GM12878 (cell line): ENCODE measurements around the gene COPB1. TPM values are rescaled to one million over a fixed set of nuclear protein-coding genes. Genes with fewer than 3 reads are reported as not detected.

Experiments used
- ATAC-seq: fragments of 200-7000 bp; cut with Tn5 transposase; 3 replicates; pipeline ENCODE4 v1.9.1; 2020; ENCODE audit warnings: mild to moderate bottlenecking, moderate library complexity
- BruUV-seq: library from RNA; stranded (reverse); fragments of 400-500 nt; replicated peaks from 2 replicates; lab custom pipeline; 2021; lab: Mats Ljungman, UMichigan
- CTCF ChIA-PET: fragments of 300-600 bp; sonication (Branson Sonifier 250); formaldehyde crosslinking; extraction: SDS; loops from one replicate; lab custom pipeline; 2021; ENCODE audit warnings: inconsistent platforms; lab: Yijun Ruan, JAX
- POLR2A ChIA-PET: fragments of 350-600 bp; formaldehyde crosslinking; extraction: SDS; loops from one replicate; lab custom pipeline; 2021; ENCODE audit warnings: inconsistent platforms; lab: Charles Lee
- RAD21 ChIA-PET: fragments of 300-600 bp; sonication (Branson Sonifier 250); formaldehyde crosslinking; loops from one replicate; lab custom pipeline; 2023; ENCODE audit warnings: antibody characterized with exemption; ENCODE audit not compliant: unreplicated experiment; lab: Charles Lee
- SMC1A ChIA-PET: fragments of 300-600 bp; sonication (Branson Sonifier 250); formaldehyde crosslinking; loops from one replicate; lab custom pipeline; 2023; ENCODE audit not compliant: unreplicated experiment, uncharacterized antibody; lab: Charles Lee
- DNase-seq: peaks from one replicate; pipeline ENCODE4 v3.0.0-alpha.2; 2011; ENCODE audit warnings: low read depth, low spot score
- FAIRE-seq: peaks from 3 replicates; lab custom pipeline; 2011; peaks lifted over from hg19 to GRCh38; lab: Jason Lieb, UNC
- H2AFZ ChIP-seq: 2 replicates; pipeline ENCODE4 v1.6.0; 2011; ENCODE audit warnings: low read depth, low read length, control low read depth; ENCODE audit not compliant: control insufficient read depth
- H3K27ac ChIP-seq: 2 replicates; pipeline ENCODE4 v1.5.1; 2011; ENCODE audit warnings: control low read depth; ENCODE audit not compliant: control insufficient read depth, insufficient read depth
- H3K27me3 ChIP-seq, 2 experiments: replicated peaks in 1 of 2; 2 replicates each; pipeline versions ENCODE4 v1.6.0 to v1.6.1; 2011; ENCODE audit warnings: low read length in 1 of 2; ENCODE audit not compliant: control insufficient read depth in 2 of 2, insufficient read depth in 2 of 2
- H3K36me3 ChIP-seq, 2 experiments: 2 replicates each; pipeline ENCODE4 v1.5.1; 2011; ENCODE audit warnings: low read length in 1 of 2; ENCODE audit not compliant: control insufficient read depth in 2 of 2, insufficient read depth in 2 of 2
- H3K4me1 ChIP-seq: 2 replicates; pipeline ENCODE4 v1.6.1; 2011; ENCODE audit warnings: mild to moderate bottlenecking, low read length, moderate library complexity, mixed read lengths; ENCODE audit not compliant: control insufficient read depth, insufficient read depth
- H3K4me2 ChIP-seq: 2 replicates; pipeline ENCODE4 v1.6.0; 2011; ENCODE audit warnings: control low read depth; ENCODE audit not compliant: control insufficient read depth, insufficient read depth
- H3K4me3 ChIP-seq: fragments of 200-600 bp; sonication (generic); 2 replicates; pipeline ENCODE4 v1.5.1; 2016
- H3K79me2 ChIP-seq: 2 replicates; pipeline ENCODE4 v1.6.0; 2011; ENCODE audit warnings: low read length; ENCODE audit not compliant: control insufficient read depth, insufficient read depth
- H3K9ac ChIP-seq: 2 replicates; pipeline ENCODE4 v1.8.0; 2011; ENCODE audit warnings: low read length, control low read depth, mixed read lengths; ENCODE audit not compliant: control insufficient read depth, insufficient read depth
- H3K9me3 ChIP-seq: replicated peaks from 3 replicates; pipeline ENCODE4 v1.5.1; 2011; ENCODE audit warnings: mild to moderate bottlenecking, low read length; ENCODE audit not compliant: control insufficient read depth, insufficient read depth
- H4K20me1 ChIP-seq: 2 replicates; pipeline ENCODE4 v1.6.0; 2011; ENCODE audit not compliant: control insufficient read depth, insufficient read depth
- BHLHE40 ChIP-seq, 2 experiments: fragments of 450-650 bp in 1 of 2; IDR thresholded peaks; 2 replicates each; pipeline ENCODE4 v1.6.1; 2011 to 2017; ENCODE audit warnings: low read depth in 2 of 2, borderline replicate concordance in 1 of 2, improper control_type of control experiment in 1 of 2, low read length in 1 of 2, mild to moderate bottlenecking in 1 of 2
- BMI1 ChIP-seq: fragments of 450-650 bp; IDR thresholded peaks from 2 replicates; pipeline ENCODE4 v1.6.1; 2016; ENCODE audit warnings: mild to moderate bottlenecking, moderate library complexity, borderline replicate concordance
- CBX3 ChIP-seq: fragments of 200-600 bp; sonication (generic); IDR thresholded peaks from 2 replicates; pipeline ENCODE4 v1.6.1; 2016; ENCODE audit warnings: low read depth, borderline replicate concordance
- CBX5 ChIP-seq: sonication (generic); IDR thresholded peaks from 2 replicates; pipeline ENCODE4 v1.6.1; 2016; ENCODE audit warnings: low read depth, moderate library complexity, mild to moderate bottlenecking, inconsistent platforms
- CHD2 ChIP-seq: IDR thresholded peaks from 2 replicates; pipeline ENCODE4 v1.6.1; 2011; ENCODE audit warnings: low read depth, low read length, improper control_type of control experiment, borderline replicate concordance
- FOXK2 ChIP-seq: fragments of 450-650 bp; IDR thresholded peaks from 2 replicates; pipeline ENCODE4 v1.6.1; 2017; ENCODE audit warnings: mild to moderate bottlenecking, moderate library complexity
- GABPA ChIP-seq: IDR thresholded peaks from 2 replicates; pipeline ENCODE4 v1.6.1; 2014; ENCODE audit warnings: antibody characterized with exemption, low read depth, mild to moderate bottlenecking, inconsistent platforms
- HDAC2 ChIP-seq: fragments of 200-600 bp; sonication (generic); IDR thresholded peaks from 2 replicates; pipeline ENCODE4 v1.6.1; 2017
- IKZF1 ChIP-seq: fragments of 450-650 bp; conservative IDR thresholded peaks from 2 replicates; pipeline ENCODE4 v1.6.1; 2017; ENCODE audit warnings: antibody characterized with exemption, mild to moderate bottlenecking
- JUNB ChIP-seq: IDR thresholded peaks from 2 replicates; pipeline ENCODE4 v1.6.1; 2016; ENCODE audit warnings: antibody characterized with exemption, mild to moderate bottlenecking
- JUND ChIP-seq: IDR thresholded peaks from 2 replicates; pipeline ENCODE4 v1.6.1; 2012; ENCODE audit warnings: low read depth, mild to moderate bottlenecking, low read length, improper control_type of control experiment, moderate library complexity
- MEF2A ChIP-seq: IDR thresholded peaks from 2 replicates; pipeline ENCODE4 v1.6.1; 2011; ENCODE audit warnings: low read depth, mild to moderate bottlenecking, low read length, moderate library complexity; ENCODE audit not compliant: insufficient read depth
- MYB ChIP-seq: fragments of 150-350 bp; IDR thresholded peaks from 2 replicates; pipeline ENCODE4 v1.6.1; 2014; ENCODE audit warnings: mild to moderate bottlenecking, low read depth, low read length, borderline replicate concordance
- POLR2A ChIP-seq: IDR thresholded peaks from 2 replicates; pipeline ENCODE4 v1.6.1; 2011; ENCODE audit warnings: low read depth, mild to moderate bottlenecking, low read length
- SIN3A ChIP-seq: IDR thresholded peaks from 2 replicates; pipeline ENCODE4 v1.6.1; 2012; ENCODE audit warnings: low read depth, low read length, improper control_type of control experiment
- SREBF2 ChIP-seq: IDR thresholded peaks from 2 replicates; pipeline ENCODE4 v1.6.1; 2012; ENCODE audit warnings: mild to moderate bottlenecking, low read length
- STAT3 ChIP-seq: IDR thresholded peaks from 2 replicates; pipeline ENCODE4 v1.6.1; 2011; ENCODE audit warnings: low read depth, low read length, improper control_type of control experiment
- SUPT20H ChIP-seq: IDR thresholded peaks from 2 replicates; pipeline ENCODE4 v1.6.1; 2011; ENCODE audit warnings: low read depth, mild to moderate bottlenecking, low read length, moderate library complexity, borderline replicate concordance; ENCODE audit not compliant: control insufficient read depth
- WGBS: methylation state at CpG from one replicate; pipeline ENCODE4 v1.1.6; 2016; ENCODE audit warnings: low lambda C conversion rate; ENCODE audit not compliant: insufficient replicate concordance, insufficient coverage; ENCODE audit errors: missing lambda C conversion rate; 5-methylcytosine and 5-hydroxymethylcytosine counted together
- in situ Hi-C: fragments of 300-500 bp; cut with MboI; formaldehyde crosslinking; loops from 9 replicates; pipeline ENCODE4 v1.14.3; 2018; ENCODE audit warnings: mixed read lengths
- intact Hi-C: fragments of 100-400 bp; cut with micrococcal nuclease; formaldehyde crosslinking; loops from one replicate; pipeline ENCODE4 v1.14.2; 2022; ENCODE audit not compliant: unreplicated experiment
- polyA plus RNA-seq, 11 experiments: library from polyadenylated mRNA; depleted of rRNA in 4 of 11; unstranded in 6 of 11; stranded (reverse) in 5 of 11; fragments of >200 nt; fragmentation: Nextera tagmentation in 4 of 11; fragmentation: Illumina TruSeq in 1 of 11; extraction: Ambion mirVana in 4 of 11; extraction: Trizol in 1 of 11; gene quantifications; 1 replicate in 1 of 11; 2 replicates in 10 of 11; pipeline versions ENCODE4 v1.2.1 to v1.2.3, GENCODE V29; 2011 to 2016; ENCODE audit warnings: inconsistent platforms in 2 of 11, missing spikeins in 2 of 11, low read depth in 1 of 11
- total RNA-seq, 4 experiments: library from RNA; depleted of rRNA in 3 of 4; stranded (reverse); fragments of >200 nt in 3 of 4; fragmentation: Illumina TruSeq in 1 of 4; extraction: Trizol in 1 of 4; gene quantifications; 2 replicates each; pipeline versions ENCODE4 v1.2.1 to v1.2.3, GENCODE V29; 2013 to 2021
- TF ChIP-seq, protein P1 (sequence below): fragments of 450-650 bp; IDR thresholded peaks from 2 replicates; pipeline ENCODE4 v1.6.1; 2017; ENCODE audit warnings: low read depth, mild to moderate bottlenecking, moderate library complexity

COPB1 gene
- total and polyA plus RNA-seq, 10 of the 15 experiments (the other 5 are each of a cell fraction or from before 2014, with no cell fraction given): 67.0 to 149 (median 109) TPM

GRCh38 chr11:14409891-14410290, 89.7 kb downstream of the COPB1 start:
- FAIRE-seq (no peak), DNase-seq (no peak), ATAC-seq (no peak)
- peaks cover 3% of the 10 kb centered on the region for H3K4me1 ChIP-seq
- no peaks in the 10 kb centered on the region for H3K79me2 ChIP-seq
- no peaks in the 10 kb centered on the region for H3K36me3 ChIP-seq
- H3K4me2 ChIP-seq: no peak overlapping the region
- BruUV-seq: no TSS peak
- H3K4me3 ChIP-seq: no peak overlapping the region
- POLR2A ChIA-PET: interaction anchor here (1.0 kb wide), 1 partner anchor 9 kb away, joined by 3 read pairs; no protein-coding TSS in a partner anchor
- no peaks in the 10 kb centered on the region for H4K20me1 ChIP-seq
- no peak overlapping the region for H2AFZ ChIP-seq
- H3K9me3 ChIP-seq: no peaks in the 10 kb centered on the region
- RAD21 ChIA-PET: no interaction called here
- in situ Hi-C loops (loop anchor here (25.0 kb wide), 1 partner anchor 448 kb away; the partner anchor contains the start of gene SPON1), intact Hi-C loops (no loop called here)
- H3K27me3 ChIP-seq: no peaks in the 10 kb centered on the region
- no peak overlapping the region for H3K9ac ChIP-seq
- TF ChIP-seq SUPT20H: no peak
- TF ChIP-seq JUNB: no peak
- WGBS: 31% methylated on average over 3 of the region's 3 CpGs
- SMC1A ChIA-PET: no interaction called here
- CTCF ChIA-PET: interaction anchor here (1.0 to 1.3 kb wide), 2 partner anchors 9 to 109 kb away, joined by 3 to 6 read pairs; no protein-coding TSS in a partner anchor
- no peak overlapping the region for H3K27ac ChIP-seq

GRCh38 chr11:14408612-14409011, 91.0 kb downstream of the COPB1 start:
- no TSS peak for BruUV-seq
- Histone ChIP-seq H3K4me3 (no peak overlapping the region), H3K27me3 (no peaks in the 10 kb centered on the region), H3K4me2 (no peak overlapping the region), H4K20me1 (no peaks in the 10 kb centered on the region), H3K36me3 (no peaks in the 10 kb centered on the region), H3K9me3 (no peaks in the 10 kb centered on the region), H3K79me2 (no peaks in the 10 kb centered on the region), H3K4me1 (no peaks in the 10 kb centered on the region), H3K9ac (no peak overlapping the region), H3K27ac (no peak overlapping the region), H2AFZ (no peak overlapping the region)
- no peak for DNase-seq
- in situ Hi-C loops: loop anchor here (25.0 kb wide), 1 partner anchor 446 kb away; the partner anchor contains the start of gene SPON1
- 59% methylated on average over 2 of the region's 2 CpGs for WGBS
- ATAC-seq: no peak
- ChIA-PET POLR2A (no interaction called here), SMC1A (no interaction called here), RAD21 (interaction anchor here (1.2 kb wide), 1 partner anchor 108 kb away, joined by 3 read pairs; no protein-coding TSS in a partner anchor), CTCF (no interaction called here)
- intact Hi-C loops: no loop called here
- FAIRE-seq: no peak
- no peak for TF ChIP-seq CHD2
- no peak for TF ChIP-seq CBX3
- TF ChIP-seq SREBF2: no peak
- TF ChIP-seq CBX5: no peak
- TF ChIP-seq BMI1: no peak
- TF ChIP-seq MEF2A: no peak
- TF ChIP-seq MYB: no peak
- no peak for TF ChIP-seq FOXK2
- no peak for TF ChIP-seq HDAC2
- TF ChIP-seq IKZF1: no peak
- no peak for TF ChIP-seq STAT3
- no peak for TF ChIP-seq POLR2A
- no peak for TF ChIP-seq GABPA
- TF ChIP-seq BHLHE40 (IDR thresholded peaks at IDR 0.05; ENCODE audit: borderline replicate concordance in 1 of 2, low read depth in 2 of 2, low read length in 1 of 2): no peak
- TF ChIP-seq SIN3A: no peak
- no peak for TF ChIP-seq JUND
- TF ChIP-seq, protein P1, sequence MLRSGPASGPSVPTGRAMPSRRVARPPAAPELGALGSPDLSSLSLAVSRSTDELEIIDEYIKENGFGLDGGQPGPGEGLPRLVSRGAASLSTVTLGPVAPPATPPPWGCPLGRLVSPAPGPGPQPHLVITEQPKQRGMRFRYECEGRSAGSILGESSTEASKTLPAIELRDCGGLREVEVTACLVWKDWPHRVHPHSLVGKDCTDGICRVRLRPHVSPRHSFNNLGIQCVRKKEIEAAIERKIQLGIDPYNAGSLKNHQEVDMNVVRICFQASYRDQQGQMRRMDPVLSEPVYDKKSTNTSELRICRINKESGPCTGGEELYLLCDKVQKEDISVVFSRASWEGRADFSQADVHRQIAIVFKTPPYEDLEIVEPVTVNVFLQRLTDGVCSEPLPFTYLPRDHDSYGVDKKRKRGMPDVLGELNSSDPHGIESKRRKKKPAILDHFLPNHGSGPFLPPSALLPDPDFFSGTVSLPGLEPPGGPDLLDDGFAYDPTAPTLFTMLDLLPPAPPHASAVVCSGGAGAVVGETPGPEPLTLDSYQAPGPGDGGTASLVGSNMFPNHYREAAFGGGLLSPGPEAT: no peak
